D341Med (cell line): ENCODE measurements around the gene ECSCR.
A peak's percentile ranks its signal among the peaks of the same experiment; 100 is the strongest.
"Not testable (repeated sequence)": the region's sequence is repeated elsewhere in the genome, so short reads cannot be mapped to it uniquely, and the experiment has no call there.

Experiments
- DNase-seq: peaks from one replicate; pipeline ENCODE4 v3.0.0; 2012; ENCODE audit warnings: low spot score

The ECSCR gene

DNA sequence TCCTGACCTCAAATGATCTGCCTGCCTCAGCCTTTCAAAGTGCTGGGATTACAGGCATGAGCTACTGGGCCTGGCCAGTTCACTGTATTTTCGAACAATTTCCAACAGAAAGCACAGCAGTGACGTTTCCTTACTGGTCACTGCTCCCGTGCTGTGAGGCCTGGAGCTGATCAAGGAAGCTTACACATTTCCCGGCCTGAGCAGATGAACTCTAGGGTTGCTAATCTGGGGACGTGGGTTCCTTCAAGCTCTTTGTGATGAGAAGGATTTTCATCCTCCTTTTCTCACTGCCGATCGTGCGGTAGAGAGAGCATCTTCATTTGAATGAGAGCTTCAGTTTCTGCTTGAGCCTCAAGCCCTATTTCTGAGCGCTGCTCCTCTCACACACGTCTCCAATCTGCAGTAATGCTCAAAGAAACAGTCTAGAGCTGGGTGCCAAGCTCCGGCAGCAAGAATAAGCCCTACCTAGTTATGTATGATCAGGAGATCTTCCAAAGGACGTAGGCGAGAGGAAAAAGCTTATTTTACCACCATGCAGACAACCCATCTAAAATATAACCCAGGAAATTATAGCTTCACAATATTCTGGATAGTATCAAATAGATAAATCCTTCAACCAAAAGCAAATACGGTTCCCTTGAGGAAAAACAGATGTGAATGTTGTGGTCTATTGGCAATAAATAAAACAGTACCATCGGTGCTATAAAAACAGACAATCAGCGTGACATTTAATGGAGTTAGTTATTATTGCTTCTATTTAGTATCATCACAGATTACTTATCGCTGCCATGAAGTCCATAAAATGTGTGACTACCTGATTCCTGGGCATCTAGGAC lies 51.3 kb downstream of the ECSCR start:
- DNase-seq, result no peak

GRCh38 chr5:139410121-139410992 lies 52.2 kb downstream of the ECSCR start:
- no peak for DNase-seq

- DNase-seq, result not testable (repeated sequence)
These were observed 53.4 kb downstream of the ECSCR start for GRCh38 chr5:139409116-139409515.

DNA sequence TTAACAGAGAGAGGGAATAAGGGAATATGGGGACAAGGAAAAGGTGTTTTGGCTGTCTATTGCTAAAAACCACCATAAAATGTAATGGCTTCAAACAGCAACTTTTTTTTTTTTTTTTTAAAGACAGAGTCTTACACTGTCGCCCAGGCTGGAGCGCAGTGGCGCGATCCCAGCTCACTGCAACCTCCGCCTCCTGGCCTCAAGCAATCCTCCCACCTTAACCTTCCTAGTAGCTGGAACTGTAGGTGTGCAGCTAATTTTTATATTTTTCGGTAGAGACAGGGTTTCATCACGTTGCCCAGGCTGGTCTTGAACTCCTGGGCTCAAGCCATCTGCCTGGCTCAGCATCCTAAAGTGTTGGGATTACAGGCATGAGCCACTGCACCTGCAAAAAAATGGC lies 54.4 kb downstream of the ECSCR start:
- DNase-seq, result no peak

DNA sequence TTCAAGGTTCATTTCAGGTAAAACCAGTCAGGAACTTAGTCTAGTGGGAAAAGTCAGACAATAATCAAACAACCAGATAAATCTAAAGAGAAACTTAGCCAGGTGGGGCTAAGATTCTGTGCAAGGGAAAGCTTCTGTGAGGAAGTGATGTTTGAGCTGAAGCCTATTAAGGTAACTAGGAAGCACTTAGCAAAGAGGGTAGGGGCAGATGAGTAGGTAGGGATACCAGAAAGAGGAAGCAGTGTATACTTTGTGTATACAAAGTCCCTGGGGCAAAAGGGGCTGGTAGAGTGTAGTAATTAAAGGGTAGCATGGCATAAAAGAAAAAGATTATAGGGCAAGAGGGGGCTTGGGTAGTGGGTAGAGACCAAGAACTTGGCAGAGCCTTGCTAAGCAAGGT lies 55.0 kb downstream of the ECSCR start:
- DNase-seq, result no peak

DNA sequence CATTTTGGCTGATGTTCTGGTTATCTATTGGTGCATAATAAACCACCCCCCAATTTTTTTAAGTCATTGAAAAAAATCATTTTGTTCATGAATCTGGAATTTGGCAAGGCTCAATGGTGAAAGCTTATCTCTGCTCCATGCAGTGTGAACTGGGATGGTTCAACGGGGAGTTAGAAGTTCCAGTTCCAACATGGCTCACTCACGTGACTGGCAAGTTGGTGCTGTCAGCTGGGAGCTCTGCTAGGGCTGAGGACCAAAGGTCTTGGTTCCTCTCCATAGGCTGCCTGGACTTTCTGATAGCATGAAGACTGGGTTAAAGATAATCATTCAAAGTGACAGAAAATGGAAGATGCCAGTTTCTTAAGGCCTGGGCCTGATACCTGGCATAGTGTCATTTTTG lies 55.6 kb downstream of the ECSCR start:
- DNase-seq, result no peak

- no peak for DNase-seq
These were observed 58.1 kb downstream of the ECSCR start for GRCh38 chr5:139404484-139404840.

- DNase-seq, result peak; percentile 97
These were observed 58.6 kb downstream of the ECSCR start, which contains the start of gene SPATA24 for GRCh38 chr5:139403787-139404483. Gene SPATA24 (minus strand): TSS chr5:139404089. CDS start chr5:139404060, 29 bp downstream.

DNA sequence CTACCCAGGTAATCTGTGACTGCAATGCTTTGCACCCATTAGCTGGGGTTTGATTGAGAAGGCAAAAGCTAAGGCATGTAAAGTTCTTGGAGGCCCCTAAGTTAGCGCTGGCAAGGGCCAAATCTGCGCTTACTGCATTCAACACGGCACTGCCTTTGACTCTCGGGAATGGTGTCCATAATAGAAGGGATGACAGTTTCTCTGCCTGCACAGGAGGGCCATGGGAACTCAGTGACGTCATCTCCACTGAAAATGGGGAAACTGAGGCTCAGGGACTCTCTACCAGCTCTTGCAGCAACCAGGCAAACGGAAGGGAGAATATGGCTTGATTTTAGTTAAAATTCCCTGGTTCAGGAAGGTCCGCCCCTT lies 59.1 kb downstream of the ECSCR start:
- no peak for DNase-seq

GRCh38 chr5:139402561-139403158 lies 59.9 kb downstream of the ECSCR start:
- DNase-seq, result peak; percentile 68

DNA sequence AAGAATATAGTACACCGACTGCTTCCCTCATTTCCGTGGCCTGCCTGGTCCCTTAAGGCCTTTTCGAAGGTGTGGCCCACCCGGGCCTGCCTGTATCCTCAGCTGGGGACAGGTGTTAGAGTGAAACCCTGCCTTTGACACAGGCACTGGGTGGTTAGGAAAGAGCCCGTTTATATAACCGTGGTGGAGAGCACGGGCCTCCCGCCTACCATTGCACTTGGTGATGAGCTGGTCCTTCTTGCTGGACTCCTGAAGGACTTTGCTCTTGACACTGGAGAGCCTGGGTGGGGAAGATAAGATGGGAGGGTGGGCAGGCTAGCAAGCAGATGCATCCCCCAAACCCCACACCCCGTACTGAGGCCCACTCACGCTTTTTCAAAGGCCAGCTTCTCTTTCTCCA lies 61.0 kb downstream of the ECSCR start:
- DNase-seq, result no peak

- no peak for DNase-seq
These were observed 62.9 kb downstream of the ECSCR start for GRCh38 chr5:139399501-139400121.
